ENCODE measurements around the gene GPR32.

GPR32 gene

GRCh38 chr19:50818859-50819472, 48.7 kb downstream of the GPR32 start:
- H3K27ac ChIP-seq (ENCODE audit: low read depth, low read length), result no peak overlapping the region
- H3K36me3 ChIP-seq (ENCODE audit: low read length), result no peaks in the 10 kb centered on the region
- H3K4me3 ChIP-seq (ENCODE audit: insufficient read depth, low read length, poor library complexity, severe bottlenecking), result no peak overlapping the region
- H3K9me2 ChIP-seq (replicated peaks; ENCODE audit: insufficient read depth, low read length), result no peaks in the 10 kb centered on the region
- TF ChIP-seq CTCF (IDR thresholded peaks at IDR 0.05; ENCODE audit: insufficient read depth, low read length, poor library complexity, severe bottlenecking) (no peak), EZH2phosphoT487 (conservative IDR thresholded peaks at IDR 0.05; ENCODE audit: low read length) (no peak)
- no peaks in the 10 kb centered on the region for H3K79me2 ChIP-seq (ENCODE audit: insufficient read depth, low read length)
- no peaks in the 10 kb centered on the region for H4K20me1 ChIP-seq (ENCODE audit: low read depth, low read length)
- H3K27me3 ChIP-seq (ENCODE audit: low read length), result no peaks in the 10 kb centered on the region
- H3K4me2 ChIP-seq (ENCODE audit: low read depth, low read length, poor library complexity, severe bottlenecking), result no peak overlapping the region
- no peak overlapping the region for H2AFZ ChIP-seq (ENCODE audit: low read depth, low read length, severe bottlenecking)
- H3K9me3 ChIP-seq (ENCODE audit: insufficient read depth, low read length), result no peaks in the 10 kb centered on the region
- H3K9ac ChIP-seq (ENCODE audit: low read length), result no peak overlapping the region
- no peaks in the 10 kb centered on the region for H3F3A ChIP-seq (ENCODE audit: insufficient read depth)

- H3K9ac ChIP-seq (ENCODE audit: low read length), result no peak overlapping the region
- no peak overlapping the region for H2AFZ ChIP-seq (ENCODE audit: low read depth, low read length, severe bottlenecking)
- no peaks in the 10 kb centered on the region for H3K9me3 ChIP-seq (ENCODE audit: insufficient read depth, low read length)
- no peak overlapping the region for H3K27ac ChIP-seq (ENCODE audit: low read depth, low read length)
- H3K79me2 ChIP-seq (ENCODE audit: insufficient read depth, low read length), result no peaks in the 10 kb centered on the region
- H3K36me3 ChIP-seq (ENCODE audit: low read length), result no peaks in the 10 kb centered on the region
- H3K9me2 ChIP-seq (replicated peaks; ENCODE audit: insufficient read depth, low read length), result no peaks in the 10 kb centered on the region
- H4K20me1 ChIP-seq (ENCODE audit: low read depth, low read length), result no peaks in the 10 kb centered on the region
- no peak for TF ChIP-seq CTCF (IDR thresholded peaks at IDR 0.05; ENCODE audit: insufficient read depth, low read length, poor library complexity, severe bottlenecking)
- no peak for TF ChIP-seq EZH2phosphoT487 (conservative IDR thresholded peaks at IDR 0.05; ENCODE audit: low read length)
- no peaks in the 10 kb centered on the region for H3F3A ChIP-seq (ENCODE audit: insufficient read depth)
- no peaks in the 10 kb centered on the region for H3K27me3 ChIP-seq (ENCODE audit: low read length)
- no peak overlapping the region for H3K4me2 ChIP-seq (ENCODE audit: low read depth, low read length, poor library complexity, severe bottlenecking)
- H3K4me3 ChIP-seq (ENCODE audit: insufficient read depth, low read length, poor library complexity, severe bottlenecking), result no peak overlapping the region
Measured at GRCh38 chr19:50819636-50820035, 49.4 kb downstream of the GPR32 start.

GRCh38 chr19:50820086-50820485, 49.8 kb downstream of the GPR32 start:
- Histone ChIP-seq H3K9ac (ENCODE audit: low read length) (no peak overlapping the region), H3K79me2 (ENCODE audit: insufficient read depth, low read length) (no peaks in the 10 kb centered on the region), H3K36me3 (ENCODE audit: low read length) (no peaks in the 10 kb centered on the region), H3K9me2 (replicated peaks; ENCODE audit: insufficient read depth, low read length) (no peaks in the 10 kb centered on the region), H3K27ac (ENCODE audit: low read depth, low read length) (no peak overlapping the region), H3K27me3 (ENCODE audit: low read length) (no peaks in the 10 kb centered on the region), H3F3A (ENCODE audit: insufficient read depth) (no peaks in the 10 kb centered on the region), H3K4me3 (ENCODE audit: insufficient read depth, low read length, poor library complexity, severe bottlenecking) (no peak overlapping the region), H3K9me3 (ENCODE audit: insufficient read depth, low read length) (no peaks in the 10 kb centered on the region), H3K4me2 (ENCODE audit: low read depth, low read length, poor library complexity, severe bottlenecking) (no peak overlapping the region), H4K20me1 (ENCODE audit: low read depth, low read length) (no peaks in the 10 kb centered on the region), H2AFZ (ENCODE audit: low read depth, low read length, severe bottlenecking) (no peak overlapping the region)
- TF ChIP-seq EZH2phosphoT487 (conservative IDR thresholded peaks at IDR 0.05; ENCODE audit: low read length) (no peak), CTCF (IDR thresholded peaks at IDR 0.05; ENCODE audit: insufficient read depth, low read length, poor library complexity, severe bottlenecking) (no peak)
